ENCODE data around the gene RAB7B. TPM values are rescaled to one million over a fixed set of nuclear protein-coding genes. Genes with fewer than 3 reads are reported as not detected.
A peak's percentile ranks its signal among the peaks of the same experiment; 100 is the strongest.

Gene RAB7B
- total and polyA plus RNA-seq, 2 donors (not counting 1 experiment from before 2014, with no cell fraction given): 9.1 to 15.5 TPM

DNA sequence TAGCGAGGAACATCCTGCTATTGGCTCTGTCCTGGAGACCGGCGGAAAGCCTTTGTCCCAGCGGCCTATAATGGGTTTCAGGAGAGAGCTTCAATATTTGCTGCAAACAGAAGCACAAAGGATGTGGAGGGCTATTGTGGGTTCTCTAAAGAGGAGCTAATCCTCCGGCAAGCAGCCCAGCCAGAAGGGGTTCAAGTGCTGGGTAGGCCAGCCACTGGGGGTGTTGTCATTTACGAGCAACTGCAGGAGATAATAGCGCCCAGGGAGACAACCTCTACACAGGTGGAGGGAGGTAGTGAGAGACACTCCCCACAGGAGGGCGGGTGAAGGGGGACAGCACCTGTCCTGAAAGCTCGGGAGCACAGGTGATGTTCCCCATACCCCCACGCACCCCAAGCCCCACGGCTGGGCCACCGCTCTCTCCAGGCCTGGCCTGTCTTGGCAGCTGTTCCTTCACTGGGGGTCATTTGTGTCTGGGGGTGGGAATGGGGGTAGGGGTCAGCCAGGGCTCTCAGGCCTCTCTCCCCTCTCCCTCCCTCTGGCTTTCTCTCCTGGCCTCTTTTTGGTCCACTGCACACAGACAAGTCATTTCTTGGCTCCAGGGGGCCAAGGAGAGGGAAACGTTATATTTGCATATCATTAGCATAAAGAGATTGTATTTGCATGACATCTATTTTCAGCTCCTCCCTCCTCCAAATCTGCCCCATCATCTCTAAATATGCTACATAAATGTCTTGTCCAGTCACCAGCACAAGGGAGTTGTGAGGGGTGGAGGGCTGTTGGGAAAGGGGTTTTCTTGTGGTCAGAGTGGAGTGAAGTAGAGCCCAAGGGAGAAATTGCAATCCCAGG lies 37.9 kb downstream of the RAB7B start:
- Histone ChIP-seq H3K4me3 (replicated peaks in 1 of 4; ENCODE audit: control extremely low read depth in 1 of 4, insufficient read depth in 1 of 4, low read depth in 3 of 4, low read length in 4 of 4) (no peak overlapping the region), H3K27me3 (ENCODE audit: control insufficient read depth, insufficient read depth, low read length) (no peaks in the 10 kb centered on the region), H3K4me2 (ENCODE audit: extremely low read depth, insufficient read depth, low read length) (no peak overlapping the region), H3K36me3 (ENCODE audit: control insufficient read depth, insufficient read depth, low read length) (no peaks in the 10 kb centered on the region), H3K9ac (ENCODE audit: insufficient read depth, low read length) (no peak overlapping the region), H3K27ac (ENCODE audit: insufficient read depth, low read length) (no peak overlapping the region), H3K9me3 (ENCODE audit: control insufficient read depth, insufficient read depth, low read depth, low read length) (no peaks in the 10 kb centered on the region), H4K20me1 (ENCODE audit: control insufficient read depth, extremely low read depth, insufficient read depth, low read length) (no peaks in the 10 kb centered on the region), H3K4me1 (ENCODE audit: control insufficient read depth, extremely low read depth, insufficient read depth, low read length) (no peaks in the 10 kb centered on the region), H2AFZ (ENCODE audit: low read length) (no peak overlapping the region), H3K79me2 (ENCODE audit: control insufficient read depth, insufficient read depth, low read length) (no peaks in the 10 kb centered on the region)
- DNase-seq (ENCODE audit: low read depth in 2 of 2): no peak
- TF ChIP-seq EZH2 (IDR thresholded peaks at IDR 0.05; ENCODE audit: low read length, missing control alignments) (no peak), CTCF (conservative IDR thresholded peaks at IDR 0.05 in 1 of 2, IDR thresholded peaks at IDR 0.05 in 1 of 2; ENCODE audit: low read depth in 1 of 2, low read length in 2 of 2) (no peak)

DNA sequence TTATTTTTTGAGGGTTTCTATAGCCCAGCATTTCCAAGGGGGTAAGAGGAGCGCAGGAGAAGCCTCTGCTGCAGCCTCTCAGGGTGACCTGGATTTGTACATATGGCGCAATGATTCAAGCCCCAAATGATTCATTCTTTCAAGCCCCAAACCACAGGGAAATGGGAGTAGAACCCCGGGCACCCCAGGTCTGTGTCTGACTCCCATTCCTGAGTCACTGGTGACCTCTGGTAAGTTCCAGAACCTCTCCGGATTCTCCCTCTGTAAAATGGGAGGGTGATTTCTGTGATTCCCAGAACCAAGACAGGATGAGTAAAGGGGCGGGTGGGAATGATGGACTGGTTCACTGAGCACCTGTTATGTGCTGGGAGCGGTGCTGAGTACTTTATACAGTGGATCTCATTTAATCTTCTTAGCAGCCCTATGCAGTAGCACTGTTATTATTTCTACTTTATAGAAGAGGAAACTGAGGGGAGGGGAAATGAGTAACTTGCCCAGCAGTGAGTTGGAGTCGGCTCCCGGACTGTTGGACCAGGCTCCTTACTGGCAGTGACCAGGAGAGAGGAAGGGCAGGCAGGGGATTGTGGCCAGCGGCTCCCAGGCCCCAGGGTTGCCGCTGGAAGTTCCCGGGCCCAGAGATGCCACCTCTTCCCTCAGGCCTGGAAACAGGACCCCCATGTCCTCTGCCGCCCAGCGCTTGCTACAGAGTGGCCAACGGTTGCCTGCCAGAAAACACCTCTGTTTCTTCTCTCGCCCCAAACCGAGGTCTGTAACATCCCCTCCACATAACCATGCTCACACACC lies 39.6 kb downstream of the RAB7B start:
- Histone ChIP-seq H3K4me1 (ENCODE audit: control insufficient read depth, extremely low read depth, insufficient read depth, low read length) (no peaks in the 10 kb centered on the region), H3K36me3 (ENCODE audit: control insufficient read depth, insufficient read depth, low read length) (no peaks in the 10 kb centered on the region), H4K20me1 (ENCODE audit: control insufficient read depth, extremely low read depth, insufficient read depth, low read length) (no peaks in the 10 kb centered on the region), H3K27ac (ENCODE audit: insufficient read depth, low read length) (no peak overlapping the region), H2AFZ (ENCODE audit: low read length) (no peak overlapping the region), H3K9me3 (ENCODE audit: control insufficient read depth, insufficient read depth, low read depth, low read length) (no peaks in the 10 kb centered on the region), H3K27me3 (ENCODE audit: control insufficient read depth, insufficient read depth, low read length) (peaks cover 3% of the 10 kb centered on the region), H3K79me2 (ENCODE audit: control insufficient read depth, insufficient read depth, low read length) (no peaks in the 10 kb centered on the region), H3K4me3 (replicated peaks in 1 of 4; ENCODE audit: control extremely low read depth in 1 of 4, insufficient read depth in 1 of 4, low read depth in 3 of 4, low read length in 4 of 4) (no peak overlapping the region), H3K4me2 (ENCODE audit: extremely low read depth, insufficient read depth, low read length) (no peak overlapping the region), H3K9ac (ENCODE audit: insufficient read depth, low read length) (no peak overlapping the region)
- DNase-seq (ENCODE audit: low read depth in 2 of 2): peak; percentile 58 to 89
- TF ChIP-seq EZH2 (IDR thresholded peaks at IDR 0.05; ENCODE audit: low read length, missing control alignments) (no peak), CTCF (conservative IDR thresholded peaks at IDR 0.05 in 1 of 2, IDR thresholded peaks at IDR 0.05 in 1 of 2; ENCODE audit: low read depth in 1 of 2, low read length in 2 of 2) (no peak)

DNA sequence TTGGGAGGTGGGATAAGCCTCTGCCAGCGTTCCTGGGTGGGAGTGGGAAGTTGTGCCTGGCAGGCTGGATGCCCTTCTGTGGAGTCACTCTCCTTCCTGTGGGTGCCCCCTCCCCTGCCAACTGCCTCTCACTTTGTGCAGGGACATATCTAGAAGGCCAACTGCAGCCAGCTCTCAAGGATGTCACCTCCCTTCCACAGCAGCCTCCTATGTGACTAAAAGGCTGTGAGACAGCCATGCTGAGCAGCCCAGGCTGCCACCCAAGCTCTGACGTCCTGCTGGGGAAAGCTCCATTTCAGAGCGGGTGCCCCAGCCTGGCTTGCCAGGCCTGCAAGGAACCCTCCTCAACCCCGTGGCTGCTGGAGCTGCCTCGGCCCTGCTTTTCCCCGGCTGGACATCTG lies 40.4 kb downstream of the RAB7B start:
- Histone ChIP-seq H3K9me3 (ENCODE audit: control insufficient read depth, insufficient read depth, low read depth, low read length) (no peaks in the 10 kb centered on the region), H2AFZ (ENCODE audit: low read length) (no peak overlapping the region), H3K4me3 (replicated peaks in 1 of 4; ENCODE audit: control extremely low read depth in 1 of 4, insufficient read depth in 1 of 4, low read depth in 3 of 4, low read length in 4 of 4) (no peak overlapping the region), H3K4me1 (ENCODE audit: control insufficient read depth, extremely low read depth, insufficient read depth, low read length) (no peaks in the 10 kb centered on the region), H3K36me3 (ENCODE audit: control insufficient read depth, insufficient read depth, low read length) (no peaks in the 10 kb centered on the region), H3K27ac (ENCODE audit: insufficient read depth, low read length) (no peak overlapping the region), H3K79me2 (ENCODE audit: control insufficient read depth, insufficient read depth, low read length) (no peaks in the 10 kb centered on the region), H3K9ac (ENCODE audit: insufficient read depth, low read length) (no peak overlapping the region), H4K20me1 (ENCODE audit: control insufficient read depth, extremely low read depth, insufficient read depth, low read length) (no peaks in the 10 kb centered on the region), H3K27me3 (ENCODE audit: control insufficient read depth, insufficient read depth, low read length) (peaks cover 3% of the 10 kb centered on the region), H3K4me2 (ENCODE audit: extremely low read depth, insufficient read depth, low read length) (no peak overlapping the region)
- TF ChIP-seq CTCF (conservative IDR thresholded peaks at IDR 0.05 in 1 of 2, IDR thresholded peaks at IDR 0.05 in 1 of 2; ENCODE audit: low read depth in 1 of 2, low read length in 2 of 2) (no peak), EZH2 (IDR thresholded peaks at IDR 0.05; ENCODE audit: low read length, missing control alignments) (no peak)
- DNase-seq (ENCODE audit: low read depth in 2 of 2): no peak
